Stimulated activated CD4-positive, alpha-beta T cell treated with anti-CD3 and anti-CD28 coated beads, TNF-alpha, amount 100 ng/mL, for 24 hours (primary cell): Measurements from ENCODE around the gene DIS3.
"Not testable (repeated sequence)": the region's sequence is repeated elsewhere in the genome, so short reads cannot be mapped to it uniquely, and the experiment has no call there.

Source experiments
- DNase-seq, 3 experiments: peaks; one replicate each; pipeline ENCODE4 v3.0.0-alpha.2; 2020; ENCODE audit warnings: low read depth in 3 of 3

Gene DIS3

GRCh38 chr13:72740015-72740414, 41.7 kb downstream of the DIS3 start:
- no peak for DNase-seq

GRCh38 chr13:72737033-72737432, 44.7 kb downstream of the DIS3 start:
- DNase-seq = no peak

GRCh38 chr13:72728290-72728605, 53.5 kb downstream of the DIS3 start:
- DNase-seq = no peak

- peak; percentile 92 to 93 (median 93) for DNase-seq
These were observed 54.0 kb downstream of the DIS3 start, which contains the start of the genes BORA and MZT1 for GRCh38 chr13:72727417-72728289. Gene BORA, plus strand, starts transcription at chr13:72727923. Its CDS starts 1,018 bp downstream, at chr13:72728941. Gene MZT1, minus strand, starts transcription at chr13:72727629. Its CDS starts 27 bp downstream, at chr13:72727602.

- peak in 2 of 3 experiments; percentile 6 to 46 for DNase-seq
These were observed 54.8 kb downstream of the DIS3 start for GRCh38 chr13:72726726-72727416.

- not testable (repeated sequence) for DNase-seq
These were observed 55.5 kb downstream of the DIS3 start for GRCh38 chr13:72726185-72726584.

GRCh38 chr13:72716776-72717175, 64.9 kb downstream of the DIS3 start:
- no peak for DNase-seq
